Activated T-cell treated with anti-CD3 and anti-CD28 coated beads for 24 hours (primary cell): ENCODE data around the gene TMEM127.

Source experiments
- DNase-seq: peaks from one replicate; pipeline ENCODE4 v3.0.0-alpha.2; 2020; ENCODE audit warnings: low read depth

The TMEM127 gene

DNA sequence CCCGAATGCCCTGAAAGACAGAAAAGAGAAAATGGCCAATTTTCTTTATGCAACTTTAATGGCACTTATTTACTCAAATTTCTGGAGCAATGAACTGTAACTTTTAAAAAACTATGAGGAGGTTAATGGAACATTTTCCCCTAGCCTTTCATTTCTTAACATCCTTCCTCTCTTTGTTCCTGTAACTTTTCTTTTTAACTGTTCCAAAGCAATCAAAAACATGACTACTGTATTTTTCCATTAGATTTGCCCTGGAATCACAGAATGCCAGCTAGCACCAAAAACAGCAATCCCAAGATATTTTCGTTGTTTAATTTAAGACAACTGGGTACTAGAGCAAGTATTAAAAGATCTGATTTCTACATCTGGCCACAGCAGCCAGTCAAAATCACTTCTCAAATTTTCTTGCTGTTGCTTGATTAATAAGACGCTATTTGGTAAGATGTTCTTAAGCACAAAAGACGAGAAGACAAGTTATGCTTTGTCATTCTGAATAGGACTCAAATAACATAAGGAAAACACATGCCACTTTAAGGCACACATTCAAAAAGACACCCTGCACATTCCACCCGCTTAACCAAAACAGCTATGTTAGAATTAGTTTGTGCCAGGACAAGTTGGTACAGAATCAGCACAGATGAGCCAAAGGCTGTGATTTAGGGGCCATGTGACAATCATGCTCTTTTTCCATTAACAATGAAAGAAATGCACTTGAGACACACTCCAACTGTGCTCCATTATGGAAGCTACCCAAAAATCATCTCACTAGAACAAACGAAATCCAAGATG, 60.8 kb downstream of the TMEM127 start:
- no peak for DNase-seq

GRCh38 chr2:96203130-96204028, 62.4 kb downstream of the TMEM127 start:
- DNase-seq: no peak

DNA sequence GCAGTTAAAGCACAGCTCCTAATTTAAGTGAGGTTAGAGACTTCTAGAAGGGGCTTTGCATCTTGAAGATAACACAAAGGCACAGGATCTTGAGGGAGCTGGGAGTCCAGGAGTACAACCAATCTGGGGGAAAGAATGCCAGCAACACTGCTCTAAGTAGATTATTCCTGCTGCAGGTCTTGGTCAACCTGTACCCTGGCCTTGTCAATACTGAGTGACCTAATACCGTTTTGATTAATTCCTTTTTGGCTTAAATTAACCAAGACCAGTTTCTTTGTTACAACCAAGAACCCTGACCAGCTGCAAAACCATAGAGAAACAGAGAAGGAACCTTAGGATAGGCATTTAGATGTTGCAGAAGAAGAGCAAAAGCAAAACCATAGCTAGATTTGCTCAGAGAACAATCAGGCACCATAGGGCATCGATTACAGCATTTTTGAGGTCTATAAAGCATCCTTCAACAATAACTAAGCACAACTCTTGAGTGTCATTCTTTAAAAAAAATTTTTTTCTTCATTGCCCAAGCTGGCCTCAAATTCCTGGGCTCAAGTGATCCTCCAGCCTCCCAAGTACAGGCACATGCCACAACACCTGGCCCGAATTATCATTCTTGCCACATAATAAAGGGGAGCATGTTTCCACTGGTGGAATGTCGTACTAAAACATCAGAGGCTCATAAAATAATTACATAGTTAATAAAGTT, 63.5 kb downstream of the TMEM127 start:
- DNase-seq: no peak

DNA sequence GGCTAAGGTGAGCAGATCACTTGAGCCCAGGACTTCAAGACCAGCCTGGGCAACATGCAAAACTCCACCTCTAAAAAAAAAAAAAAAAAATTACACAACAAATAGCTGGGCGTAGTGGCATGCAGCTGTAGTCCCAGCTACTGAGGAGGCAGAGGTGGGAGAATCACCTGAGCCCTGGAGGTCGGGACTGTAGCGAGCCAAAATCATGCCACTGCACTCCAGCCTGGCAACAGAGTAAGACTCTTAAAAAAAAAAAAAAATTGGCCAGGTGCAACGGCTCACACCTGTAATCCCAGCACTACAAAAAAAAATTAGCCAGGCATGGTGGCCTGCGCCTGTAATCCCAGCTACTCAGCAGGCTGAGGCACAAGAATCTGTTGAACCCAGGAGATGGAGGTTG, 64.5 kb downstream of the TMEM127 start:
- DNase-seq: no peak

- no peak for DNase-seq
Observed at GRCh38 chr2:96198921-96199320, 66.9 kb downstream of the TMEM127 start.
